Fibroblast of skin of right quadriceps (primary cell): Measurements from ENCODE around the gene PPP1R1B.
A peak's percentile ranks its signal among the peaks of the same experiment; 100 is the strongest.

ENCODE experiments used
- DNase-seq: peaks from one replicate; pipeline ENCODE4 v3.0.0-alpha.2; 2013

The PPP1R1B gene

DNA sequence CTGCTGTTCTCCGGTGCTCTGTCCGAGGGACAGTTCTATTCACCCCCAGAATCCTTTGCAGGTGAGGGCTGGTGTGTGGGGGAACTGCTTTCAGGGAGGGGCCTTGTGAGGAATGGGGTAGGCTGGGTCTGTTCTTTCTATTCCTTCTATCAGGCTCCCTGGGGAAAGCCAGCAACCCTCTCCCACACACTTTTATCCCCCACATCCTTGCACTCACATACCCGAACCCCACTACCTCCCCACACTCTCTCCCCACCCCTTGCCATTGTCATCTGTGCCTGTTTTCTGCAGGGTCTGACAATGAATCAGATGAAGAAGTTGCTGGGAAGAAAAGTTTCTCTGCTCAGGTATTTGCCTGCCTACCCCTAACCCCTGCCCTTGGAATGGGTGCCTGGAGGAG is 32.0 kb downstream of the PPP1R1B start:
- no peak for DNase-seq

- DNase-seq, result no peak
These were observed 32.7 kb downstream of the PPP1R1B start for GRCh38 chr17:39659279-39660010.

GRCh38 chr17:39660011-39660360 is 33.2 kb downstream of the PPP1R1B start:
- no peak for DNase-seq

- DNase-seq, result no peak
These were observed 33.9 kb downstream of the PPP1R1B start for GRCh38 chr17:39660397-39661385.

- DNase-seq, result no peak
These were observed 35.2 kb downstream of the PPP1R1B start for GRCh38 chr17:39661744-39662541.

GRCh38 chr17:39662551-39663339 is 36.0 kb downstream of the PPP1R1B start:
- DNase-seq, result no peak

DNA sequence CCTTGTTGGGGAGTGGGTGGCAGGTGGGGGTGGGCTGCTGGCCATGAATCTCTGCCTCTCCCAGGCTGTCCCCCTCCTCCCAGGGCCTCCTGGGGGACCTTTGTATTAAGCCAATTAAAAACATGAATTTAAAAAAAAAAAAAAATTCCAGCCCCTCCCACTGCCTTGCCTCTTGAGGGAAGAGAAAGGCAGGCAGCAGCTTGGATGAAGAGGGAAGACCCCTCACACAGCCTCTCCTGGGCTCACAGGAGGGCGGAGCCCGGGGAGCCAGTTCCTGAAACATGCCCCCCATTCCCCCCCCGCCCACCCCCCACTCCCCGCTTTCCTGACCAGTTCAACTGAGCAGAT is 36.6 kb downstream of the PPP1R1B start:
- no peak for DNase-seq

DNA sequence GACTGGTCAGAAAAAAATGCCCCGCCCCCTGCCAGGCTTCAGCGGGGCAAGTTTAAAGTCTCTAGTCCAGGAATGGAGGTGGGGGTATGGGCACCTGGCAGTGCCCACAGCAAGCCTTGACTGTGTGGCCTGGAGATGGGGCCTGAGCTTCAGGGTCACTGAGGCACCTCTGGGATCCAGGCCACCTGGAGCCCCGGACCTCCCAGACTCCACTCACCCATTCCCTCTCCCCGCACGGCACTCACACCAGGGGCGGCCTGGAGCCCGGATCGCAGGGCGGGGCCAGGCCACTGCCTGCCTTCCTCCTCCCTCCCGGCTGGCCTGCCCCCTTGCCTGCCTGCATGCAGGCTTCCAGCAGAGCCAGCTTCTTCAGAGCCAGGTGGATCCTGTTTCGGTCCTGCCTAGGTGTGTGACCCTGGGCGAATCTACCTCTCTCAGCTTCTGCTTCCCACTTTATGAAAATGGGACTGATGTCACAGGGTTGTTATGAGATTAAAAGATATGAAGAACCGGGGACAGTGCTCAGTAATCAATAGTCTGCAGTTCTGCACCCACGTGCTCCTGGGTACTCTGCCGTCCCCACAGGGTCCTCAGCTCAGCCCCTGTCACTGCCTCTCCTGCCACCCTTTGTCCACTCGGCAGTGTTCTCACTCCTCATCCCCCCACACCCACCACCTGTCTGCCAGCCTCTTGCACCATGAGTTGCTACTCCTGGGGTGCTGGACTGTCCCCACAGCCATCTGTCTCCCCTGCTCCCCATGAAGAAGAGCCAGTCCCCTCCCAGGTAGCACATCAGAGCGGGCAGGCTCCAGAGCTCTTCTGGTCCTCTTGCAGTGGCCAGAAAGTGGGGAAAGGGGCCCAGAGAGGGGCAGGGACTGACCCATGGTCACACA is 37.2 kb downstream of the PPP1R1B start:
- DNase-seq, result no peak

GRCh38 chr17:39664581-39665561 is 38.1 kb downstream of the PPP1R1B start, which contains the start of gene TCAP:
Gene TCAP, plus strand, starts transcription at chr17:39665349. Its CDS starts 11 bp downstream, at chr17:39665360.
- no peak for DNase-seq

GRCh38 chr17:39665642-39666224 is 39.0 kb downstream of the PPP1R1B start:
- no peak for DNase-seq

GRCh38 chr17:39666231-39666600 is 39.5 kb downstream of the PPP1R1B start:
- DNase-seq, result no peak

DNA sequence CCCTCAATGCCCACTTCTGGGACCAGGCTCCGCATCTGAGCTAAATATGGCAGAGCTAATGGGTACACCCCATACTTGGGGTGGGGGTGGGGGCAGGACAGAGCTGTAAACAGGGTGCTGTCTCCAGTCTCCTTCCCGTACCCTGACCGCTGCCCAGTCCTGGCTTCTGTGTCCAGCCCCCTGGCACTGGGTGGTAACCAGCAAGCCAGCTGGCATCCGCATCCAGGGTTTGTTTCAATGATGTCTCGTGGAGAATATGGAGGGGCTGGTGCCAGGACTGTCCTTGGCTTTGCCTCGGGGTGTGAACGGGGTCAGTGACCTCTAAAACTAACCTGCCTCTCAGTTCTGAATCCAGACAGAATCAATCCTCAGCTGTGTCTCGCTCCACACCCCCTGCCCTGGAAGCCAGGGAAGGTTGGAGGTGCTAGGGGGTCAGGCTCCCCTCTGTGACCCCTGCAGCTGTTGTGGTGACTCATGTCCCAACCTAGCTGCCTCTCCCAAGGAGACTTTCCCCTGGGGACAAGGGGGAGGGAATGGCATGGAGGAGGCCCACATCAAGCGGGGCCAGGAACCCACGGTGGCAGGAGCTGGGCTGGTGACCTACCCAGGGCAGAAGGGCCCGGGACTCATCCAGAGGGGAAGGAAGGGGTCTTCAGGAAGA is 40.0 kb downstream of the PPP1R1B start:
- no peak for DNase-seq

DNA sequence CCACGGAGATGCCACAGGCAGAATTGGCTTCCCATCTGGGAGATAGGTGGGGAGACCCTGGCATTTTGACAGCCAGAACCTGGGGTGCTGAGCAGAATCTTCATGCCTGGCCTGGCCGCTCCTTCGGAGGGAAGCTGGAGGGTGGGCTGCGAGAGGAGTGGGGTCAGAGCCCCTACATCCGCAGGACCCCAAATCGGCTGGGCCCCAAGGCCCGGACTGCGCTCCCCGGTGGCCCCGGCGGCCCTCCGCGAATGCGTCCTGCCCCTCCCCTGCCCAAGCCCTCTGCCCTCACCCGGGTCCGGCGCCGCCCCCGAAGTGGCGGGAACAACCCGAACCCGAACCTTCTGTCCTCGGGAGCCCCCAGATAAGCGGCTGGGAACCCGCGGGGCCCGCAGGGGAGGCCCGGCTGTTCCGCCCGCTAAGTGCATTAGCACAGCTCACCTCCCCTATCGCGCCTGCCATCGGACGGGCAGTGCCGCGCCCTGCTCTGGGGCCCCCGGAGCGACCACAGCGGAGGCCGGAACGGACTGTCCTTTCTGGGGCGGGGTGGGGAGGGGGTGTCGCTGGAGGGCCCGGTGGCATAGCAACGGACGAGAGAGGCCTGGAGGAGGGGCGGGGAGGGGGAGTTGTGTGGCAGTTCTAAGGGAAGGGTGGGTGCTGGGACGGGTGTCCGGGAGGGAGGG is 40.7 kb downstream of the PPP1R1B start:
- DNase-seq, result no peak

DNA sequence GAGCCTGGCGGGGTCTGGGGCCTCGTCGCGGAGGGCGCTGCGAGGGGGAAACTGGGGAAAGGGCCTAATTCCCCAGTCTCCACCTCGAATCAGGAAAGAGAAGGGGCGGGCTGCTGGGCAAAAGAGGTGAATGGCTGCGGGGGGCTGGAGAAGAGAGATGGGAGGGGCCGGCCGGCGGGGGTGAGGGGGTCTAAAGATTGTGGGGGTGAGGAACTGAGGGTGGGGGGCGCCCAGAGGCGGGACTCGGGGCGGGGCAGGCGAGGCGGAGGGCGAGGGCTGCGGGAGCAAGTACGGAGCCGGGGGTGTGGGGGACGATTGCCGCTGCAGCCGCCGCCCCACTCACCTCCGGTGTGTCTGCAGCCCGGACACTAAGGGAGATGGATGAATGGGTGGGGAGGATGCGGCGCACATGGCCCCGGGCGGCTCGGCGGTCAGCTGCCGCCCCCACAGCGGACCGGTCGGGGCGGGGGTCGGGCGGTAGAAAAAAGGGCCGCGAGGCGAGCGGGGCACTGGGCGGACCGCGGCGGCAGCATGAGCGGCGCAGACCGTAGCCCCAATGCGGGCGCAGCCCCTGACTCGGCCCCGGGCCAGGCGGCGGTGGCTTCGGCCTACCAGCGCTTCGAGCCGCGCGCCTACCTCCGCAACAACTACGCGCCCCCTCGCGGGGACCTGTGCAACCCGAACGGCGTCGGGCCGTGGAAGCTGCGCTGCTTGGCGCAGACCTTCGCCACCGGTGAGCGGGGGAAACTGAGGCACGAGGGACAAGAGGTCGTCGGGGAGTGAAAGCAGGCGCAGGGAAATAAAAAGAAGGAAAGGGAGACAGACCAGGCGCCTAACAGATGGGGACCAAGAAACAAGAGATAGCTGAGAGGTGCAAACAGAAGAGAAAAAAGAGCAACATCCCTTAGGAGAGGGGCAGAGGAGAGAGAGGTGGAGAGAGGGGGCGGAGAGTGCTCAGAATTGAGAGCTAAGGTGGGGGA is 41.5 kb downstream of the PPP1R1B start, which contains the start of gene PNMT:
TSS of gene PNMT (plus strand) at position 509 of the 980 bp plus-strand sequence. CDS start at position 532, 23 bp downstream.
- peak; percentile 45 for DNase-seq

DNA sequence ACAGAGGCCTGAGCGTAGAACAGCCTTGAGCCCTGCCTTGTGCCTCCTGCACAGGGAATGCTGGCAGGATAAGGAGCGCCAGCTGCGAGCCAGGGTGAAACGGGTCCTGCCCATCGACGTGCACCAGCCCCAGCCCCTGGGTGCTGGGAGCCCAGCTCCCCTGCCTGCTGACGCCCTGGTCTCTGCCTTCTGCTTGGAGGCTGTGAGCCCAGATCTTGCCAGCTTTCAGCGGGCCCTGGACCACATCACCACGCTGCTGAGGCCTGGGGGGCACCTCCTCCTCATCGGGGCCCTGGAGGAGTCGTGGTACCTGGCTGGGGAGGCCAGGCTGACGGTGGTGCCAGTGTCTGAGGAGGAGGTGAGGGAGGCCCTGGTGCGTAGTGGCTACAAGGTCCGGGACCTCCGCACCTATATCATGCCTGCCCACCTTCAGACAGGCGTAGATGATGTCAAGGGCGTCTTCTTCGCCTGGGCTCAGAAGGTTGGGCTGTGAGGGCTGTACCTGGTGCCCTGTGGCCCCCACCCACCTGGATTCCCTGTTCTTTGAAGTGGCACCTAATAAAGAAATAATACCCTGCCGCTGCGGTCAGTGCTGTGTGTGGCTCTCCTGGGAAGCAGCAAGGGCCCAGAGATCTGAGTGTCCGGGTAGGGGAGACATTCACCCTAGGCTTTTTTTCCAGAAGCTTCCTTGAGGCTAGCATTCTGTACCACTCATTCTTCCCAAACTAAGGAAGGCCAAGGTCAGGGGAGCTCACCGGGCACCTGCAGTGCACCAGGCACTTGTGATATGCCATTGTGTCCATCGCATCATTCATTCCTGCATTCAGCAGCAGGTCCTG is 43.4 kb downstream of the PPP1R1B start:
- DNase-seq, result no peak

- no peak for DNase-seq
These were observed 44.0 kb downstream of the PPP1R1B start for GRCh38 chr17:39670746-39671145.
